GM12891 (cell line): ENCODE measurements around the gene NUDT19.

Source experiments
- POLR2A ChIP-seq: IDR thresholded peaks from 2 replicates; pipeline ENCODE4 v1.6.1; 2011; ENCODE audit warnings: low read depth, low read length, control low read depth
- POLR2AphosphoS5 ChIP-seq: IDR thresholded peaks from 2 replicates; pipeline ENCODE4 v1.6.1; 2011; ENCODE audit warnings: low read depth, low read length, control low read depth
- POU2F2 ChIP-seq: IDR thresholded peaks from 2 replicates; pipeline ENCODE4 v1.6.1; 2011; ENCODE audit warnings: low read depth, mild to moderate bottlenecking, control low read depth, low read length, moderate library complexity
- SPI1 ChIP-seq: IDR thresholded peaks from 2 replicates; pipeline ENCODE4 v1.6.1; 2011; ENCODE audit warnings: low read depth, low read length, control low read depth
- TAF1 ChIP-seq: IDR thresholded peaks from 2 replicates; pipeline ENCODE4 v1.6.1; 2011; ENCODE audit warnings: low read depth, low read length, control low read depth

DNA sequence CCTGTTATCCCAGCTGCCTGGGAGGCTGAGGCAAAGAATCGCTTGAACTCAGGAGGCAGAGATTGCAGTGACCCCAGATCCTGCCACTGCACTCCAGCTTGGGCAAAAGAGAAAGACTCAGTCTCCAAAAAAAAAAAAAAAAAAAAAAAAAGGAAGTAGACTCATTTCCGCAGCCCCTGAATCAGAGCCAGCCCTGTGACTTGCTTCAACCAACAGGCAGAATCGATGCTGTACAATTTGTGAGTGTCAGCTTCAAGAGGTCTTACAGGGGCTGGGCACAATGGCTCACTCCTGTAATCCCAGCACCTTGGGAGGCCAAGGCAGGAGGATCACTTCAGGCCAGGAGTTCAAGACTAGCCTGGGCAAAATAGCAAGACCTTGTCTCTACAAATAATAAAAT is 29.4 kb upstream of the NUDT19 start:
- TF ChIP-seq POLR2A, result no peak
- TF ChIP-seq POLR2AphosphoS5, result no peak
- no peak for TF ChIP-seq POU2F2
- TF ChIP-seq SPI1, result no peak
- TF ChIP-seq TAF1, result no peak
